ENCODE results near the gene ATRIP.

- TF ChIP-seq CTCF (IDR thresholded peaks at IDR 0.05): no peak
- TF ChIP-seq EP300 (IDR thresholded peaks at IDR 0.05): no peak
Observed at GRCh38 chr3:48451270-48451669, 4.7 kb downstream of the ATRIP start.
